ENCODE measurements around the gene RPRD1A.
"Not testable (repeated sequence)": the region's sequence is repeated elsewhere in the genome, so short reads cannot be mapped to it uniquely, and the experiment has no call there.

GRCh38 chr18:36064809-36065079 lies 2.6 kb downstream of the RPRD1A start:
- TF ChIP-seq POLR2A, CTCF (IDR thresholded peaks at IDR 0.05): not testable (repeated sequence)

All from breast epithelium (tissue), 3 donors.